SK-N-SH (cell line): ENCODE measurements around the gene DDX4. TPM values are rescaled to one million over a fixed set of nuclear protein-coding genes. Genes with fewer than 3 reads are reported as not detected.

Experiments
- CTCF ChIA-PET: fragments of 300-600, 350-600 bp; formaldehyde crosslinking; extraction: SDS; loops from one replicate; lab custom pipeline; 2021; lab: Yijun Ruan, JAX
- POLR2A ChIA-PET: fragments of 350-600 bp; sonication (Branson Sonifier 250); formaldehyde crosslinking; extraction: SDS; loops from one replicate; lab custom pipeline; 2020; ENCODE audit warnings: antibody characterized with exemption, inconsistent platforms; lab: Yijun Ruan, JAX
- DNase-seq: peaks from one replicate; pipeline ENCODE4 v3.0.0; 2012
- H2AFZ ChIP-seq: fragments of 200-600 bp; sonication (generic); 2 replicates; pipeline ENCODE4 v1.8.1; 2016; ENCODE audit warnings: antibody characterized with exemption, mild to moderate bottlenecking, low read depth
- H3F3A ChIP-seq: fragments of 200-600 bp; sonication (generic); replicated peaks from 2 replicates; pipeline ENCODE3; 2016; ENCODE audit warnings: antibody characterized with exemption, mild to moderate bottlenecking; ENCODE audit not compliant: insufficient read depth
- H3K27ac ChIP-seq, 2 experiments: fragments of 200-500 bp in 1 of 2; fragments of 200-600 bp in 1 of 2; sonication (Bioruptor generic) in 1 of 2; sonication (generic), shearing (Covaris generic) in 1 of 2; 2 replicates each; pipeline versions ENCODE4 v1.5.1 to v1.6.1; 2014 to 2016; ENCODE audit warnings: low read depth in 2 of 2, inconsistent platforms in 1 of 2, low read length in 1 of 2, mild to moderate bottlenecking in 1 of 2, mixed read lengths in 1 of 2
- H3K27me3 ChIP-seq: fragments of 200-600 bp; sonication (generic), shearing (Covaris generic); 2 replicates; pipeline ENCODE4 v1.6.1; 2016; ENCODE audit warnings: mixed run types; ENCODE audit not compliant: insufficient read depth
- H3K36me3 ChIP-seq, 2 experiments: fragments of 200-500 bp in 1 of 2; fragments of 200-600 bp in 1 of 2; sonication (Bioruptor generic) in 1 of 2; sonication (generic) in 1 of 2; replicated peaks in 1 of 2; 2 replicates each; pipeline versions ENCODE3 to v1.5.1; 2014 to 2016; ENCODE audit warnings: low read length in 1 of 2, mild to moderate bottlenecking in 1 of 2; ENCODE audit not compliant: insufficient read depth in 2 of 2, control insufficient read depth in 1 of 2
- H3K4me1 ChIP-seq, 2 experiments: fragments of 200-500 bp in 1 of 2; fragments of 200-600 bp in 1 of 2; sonication (Bioruptor generic) in 1 of 2; sonication (generic), shearing (Covaris generic) in 1 of 2; 2 replicates each; pipeline versions ENCODE4 v1.5.1 to v1.6.1; 2014 to 2016; ENCODE audit warnings: low read depth in 1 of 2, low read length in 1 of 2, mixed run types in 1 of 2; ENCODE audit not compliant: insufficient read depth in 2 of 2, control insufficient read depth in 1 of 2
- H3K4me2 ChIP-seq: fragments of 200-600 bp; sonication (generic), shearing (Covaris generic); 2 replicates; pipeline ENCODE4 v1.6.1; 2017; ENCODE audit warnings: mixed run types
- H3K4me3 ChIP-seq, 2 experiments: fragments of 200-500 bp in 1 of 2; fragments of 200-600 bp in 1 of 2; sonication (Bioruptor generic) in 1 of 2; sonication (generic), shearing (Covaris generic) in 1 of 2; 2 replicates each; pipeline versions ENCODE4 v1.5.1 to v1.8.1; 2014 to 2016; ENCODE audit warnings: low read depth in 2 of 2, inconsistent platforms in 1 of 2, low read length in 1 of 2, mild to moderate bottlenecking in 1 of 2, mixed read lengths in 1 of 2, moderate library complexity in 1 of 2
- H3K79me2 ChIP-seq: fragments of 200-600 bp; sonication (generic); 2 replicates; pipeline ENCODE4 v1.8.1; 2017; ENCODE audit warnings: mild to moderate bottlenecking; ENCODE audit not compliant: insufficient read depth
- H3K9ac ChIP-seq: fragments of 200-600 bp; sonication (generic); 2 replicates; pipeline ENCODE4 v1.6.1; 2017; ENCODE audit warnings: mixed run types
- H3K9me2 ChIP-seq: fragments of 200-600 bp; sonication (generic); 2 replicates; pipeline ENCODE4 v1.6.1; 2017; ENCODE audit warnings: mixed run types
- H3K9me3 ChIP-seq: fragments of 200-600 bp; sonication (generic); 2 replicates; pipeline ENCODE4 v1.6.1; 2017; ENCODE audit warnings: mixed run types, mild to moderate bottlenecking, moderate library complexity
- H4K20me1 ChIP-seq: fragments of 200-600 bp; sonication (generic); 2 replicates; pipeline ENCODE4 v1.6.1; 2017; ENCODE audit warnings: mild to moderate bottlenecking, mixed run types; ENCODE audit not compliant: insufficient read depth
- CHD2 ChIP-seq: fragments of 150-350 bp; IDR thresholded peaks from 2 replicates; pipeline ENCODE4 v1.6.1; 2018; ENCODE audit warnings: low read length; ENCODE audit not compliant: partially characterized antibody
- EP300 ChIP-seq, 2 experiments: IDR thresholded peaks; 2 replicates each; pipeline versions ENCODE4 v1.4.0 to v1.6.1; 2012; ENCODE audit warnings: borderline replicate concordance in 1 of 2, low read depth in 1 of 2, low read length in 1 of 2
- JUND ChIP-seq: IDR thresholded peaks from 2 replicates; pipeline ENCODE4 v1.4.0; 2012
- MEF2A ChIP-seq: IDR thresholded peaks from 2 replicates; pipeline ENCODE4 v1.4.0; 2012; ENCODE audit warnings: low read depth, borderline replicate concordance
- MXI1 ChIP-seq: IDR thresholded peaks from 2 replicates; pipeline ENCODE4 v1.6.1; 2012; ENCODE audit warnings: mild to moderate bottlenecking, low read depth, low read length, improper control_type of control experiment
- NRF1 ChIP-seq: IDR thresholded peaks from 2 replicates; pipeline ENCODE4 v1.6.1; 2012; ENCODE audit warnings: low read depth, mild to moderate bottlenecking, low read length
- RFX5 ChIP-seq: IDR thresholded peaks from 2 replicates; pipeline ENCODE4 v1.6.1; 2012; ENCODE audit warnings: mild to moderate bottlenecking, improper control_type of control experiment, low read length
- RXRA ChIP-seq: IDR thresholded peaks from 2 replicates; pipeline ENCODE4 v1.4.0; 2012; ENCODE audit warnings: low read depth, mild to moderate bottlenecking, borderline replicate concordance
- TAF1 ChIP-seq: IDR thresholded peaks from 2 replicates; pipeline ENCODE4 v1.6.1; 2012; ENCODE audit warnings: low read depth, mild to moderate bottlenecking, low read length, moderate library complexity, borderline replicate concordance
- TCF12 ChIP-seq: IDR thresholded peaks from 2 replicates; pipeline ENCODE4 v1.4.0; 2012
- TEAD4 ChIP-seq: IDR thresholded peaks from 2 replicates; pipeline ENCODE4 v1.4.0; 2012; ENCODE audit warnings: mild to moderate bottlenecking, borderline replicate concordance; ENCODE audit not compliant: insufficient read depth
- WGBS: methylation state at CpG from one replicate; pipeline ENCODE4 v1.1.6; 2017; ENCODE audit warnings: low lambda C conversion rate; 5-methylcytosine and 5-hydroxymethylcytosine counted together
- polyA plus RNA-seq, 3 experiments: library from polyadenylated mRNA; depleted of rRNA; stranded (reverse); fragments of >200 nt; gene quantifications; 2 replicates each; pipeline ENCODE4 v1.2.3, GENCODE V29; 2012
- TF ChIP-seq, protein P1 (sequence below): IDR thresholded peaks from 2 replicates; pipeline ENCODE4 v1.4.0; 2012; ENCODE audit warnings: low read depth
- TF ChIP-seq, protein P2 (sequence below): IDR thresholded peaks from 2 replicates; pipeline ENCODE4 v1.6.1; 2012; ENCODE audit warnings: mild to moderate bottlenecking, low read depth, low read length, moderate library complexity
- TF ChIP-seq, protein P3 (sequence below): fragments of 200-600 bp; sonication (generic); IDR thresholded peaks from 2 replicates; pipeline ENCODE4 v1.6.1; 2017; ENCODE audit warnings: antibody characterized with exemption, mild to moderate bottlenecking, moderate library complexity
- TF ChIP-seq, protein P4 (sequence below): IDR thresholded peaks from 2 replicates; pipeline ENCODE4 v1.4.0; 2012; ENCODE audit warnings: low read depth, borderline replicate concordance

DDX4 gene
- polyA plus RNA-seq, 1 of the 3 experiments (the other 2 are of a cell fraction), result not detected

DNA sequence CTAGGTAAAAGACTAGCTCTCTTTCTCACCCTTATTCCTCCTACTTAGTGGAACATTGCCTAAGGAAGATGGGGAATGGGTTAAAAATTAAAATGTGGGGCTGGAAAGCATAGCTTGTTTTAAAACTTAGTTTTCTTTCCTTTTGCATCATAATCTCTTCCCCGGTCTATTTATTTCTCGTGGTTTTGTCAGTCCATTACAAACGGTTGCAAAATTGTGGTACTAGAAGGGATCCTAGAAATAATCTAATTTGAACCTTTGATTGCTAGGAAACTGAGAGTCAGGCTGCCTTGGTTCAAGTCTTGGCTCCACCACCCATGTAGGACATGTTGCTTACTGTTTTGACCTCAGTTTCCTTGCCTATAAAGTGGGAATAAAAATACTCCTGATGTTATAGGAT, 114.6 kb downstream of the DDX4 start:
- peaks cover 20% of the 10 kb centered on the region for H3F3A ChIP-seq
- no peak overlapping the region for H3K27ac ChIP-seq
- WGBS, result 67% methylated on average over 3 of the region's 3 CpGs
- H4K20me1 ChIP-seq, result no peaks in the 10 kb centered on the region
- H3K4me3 ChIP-seq, result no peak overlapping the region
- no peaks in the 10 kb centered on the region for H3K9me3 ChIP-seq
- no peak overlapping the region for H2AFZ ChIP-seq
- no peaks in the 10 kb centered on the region for H3K79me2 ChIP-seq
- CTCF ChIA-PET, result interaction anchor here (0.7 to 1.5 kb wide), 2 partner anchors 83 to 371 kb away, joined by 3 to 5 read pairs; no protein-coding TSS in a partner anchor
- H3K9ac ChIP-seq, result no peak overlapping the region
- POLR2A ChIA-PET, result no interaction called here
- H3K9me2 ChIP-seq, result no peaks in the 10 kb centered on the region
- H3K36me3 ChIP-seq, result no peaks in the 10 kb centered on the region
- TF ChIP-seq TEAD4 (no peak), MXI1 (no peak), RXRA (no peak), TCF12 (no peak), MEF2A (no peak), CHD2 (no peak), NRF1 (no peak), JUND (no peak)
- TF ChIP-seq, protein P1, sequence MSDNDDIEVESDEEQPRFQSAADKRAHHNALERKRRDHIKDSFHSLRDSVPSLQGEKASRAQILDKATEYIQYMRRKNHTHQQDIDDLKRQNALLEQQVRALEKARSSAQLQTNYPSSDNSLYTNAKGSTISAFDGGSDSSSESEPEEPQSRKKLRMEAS, result no peak
- TF ChIP-seq, protein P2, sequence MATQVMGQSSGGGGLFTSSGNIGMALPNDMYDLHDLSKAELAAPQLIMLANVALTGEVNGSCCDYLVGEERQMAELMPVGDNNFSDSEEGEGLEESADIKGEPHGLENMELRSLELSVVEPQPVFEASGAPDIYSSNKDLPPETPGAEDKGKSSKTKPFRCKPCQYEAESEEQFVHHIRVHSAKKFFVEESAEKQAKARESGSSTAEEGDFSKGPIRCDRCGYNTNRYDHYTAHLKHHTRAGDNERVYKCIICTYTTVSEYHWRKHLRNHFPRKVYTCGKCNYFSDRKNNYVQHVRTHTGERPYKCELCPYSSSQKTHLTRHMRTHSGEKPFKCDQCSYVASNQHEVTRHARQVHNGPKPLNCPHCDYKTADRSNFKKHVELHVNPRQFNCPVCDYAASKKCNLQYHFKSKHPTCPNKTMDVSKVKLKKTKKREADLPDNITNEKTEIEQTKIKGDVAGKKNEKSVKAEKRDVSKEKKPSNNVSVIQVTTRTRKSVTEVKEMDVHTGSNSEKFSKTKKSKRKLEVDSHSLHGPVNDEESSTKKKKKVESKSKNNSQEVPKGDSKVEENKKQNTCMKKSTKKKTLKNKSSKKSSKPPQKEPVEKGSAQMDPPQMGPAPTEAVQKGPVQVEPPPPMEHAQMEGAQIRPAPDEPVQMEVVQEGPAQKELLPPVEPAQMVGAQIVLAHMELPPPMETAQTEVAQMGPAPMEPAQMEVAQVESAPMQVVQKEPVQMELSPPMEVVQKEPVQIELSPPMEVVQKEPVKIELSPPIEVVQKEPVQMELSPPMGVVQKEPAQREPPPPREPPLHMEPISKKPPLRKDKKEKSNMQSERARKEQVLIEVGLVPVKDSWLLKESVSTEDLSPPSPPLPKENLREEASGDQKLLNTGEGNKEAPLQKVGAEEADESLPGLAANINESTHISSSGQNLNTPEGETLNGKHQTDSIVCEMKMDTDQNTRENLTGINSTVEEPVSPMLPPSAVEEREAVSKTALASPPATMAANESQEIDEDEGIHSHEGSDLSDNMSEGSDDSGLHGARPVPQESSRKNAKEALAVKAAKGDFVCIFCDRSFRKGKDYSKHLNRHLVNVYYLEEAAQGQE, result no peak
- TF ChIP-seq, protein P3, sequence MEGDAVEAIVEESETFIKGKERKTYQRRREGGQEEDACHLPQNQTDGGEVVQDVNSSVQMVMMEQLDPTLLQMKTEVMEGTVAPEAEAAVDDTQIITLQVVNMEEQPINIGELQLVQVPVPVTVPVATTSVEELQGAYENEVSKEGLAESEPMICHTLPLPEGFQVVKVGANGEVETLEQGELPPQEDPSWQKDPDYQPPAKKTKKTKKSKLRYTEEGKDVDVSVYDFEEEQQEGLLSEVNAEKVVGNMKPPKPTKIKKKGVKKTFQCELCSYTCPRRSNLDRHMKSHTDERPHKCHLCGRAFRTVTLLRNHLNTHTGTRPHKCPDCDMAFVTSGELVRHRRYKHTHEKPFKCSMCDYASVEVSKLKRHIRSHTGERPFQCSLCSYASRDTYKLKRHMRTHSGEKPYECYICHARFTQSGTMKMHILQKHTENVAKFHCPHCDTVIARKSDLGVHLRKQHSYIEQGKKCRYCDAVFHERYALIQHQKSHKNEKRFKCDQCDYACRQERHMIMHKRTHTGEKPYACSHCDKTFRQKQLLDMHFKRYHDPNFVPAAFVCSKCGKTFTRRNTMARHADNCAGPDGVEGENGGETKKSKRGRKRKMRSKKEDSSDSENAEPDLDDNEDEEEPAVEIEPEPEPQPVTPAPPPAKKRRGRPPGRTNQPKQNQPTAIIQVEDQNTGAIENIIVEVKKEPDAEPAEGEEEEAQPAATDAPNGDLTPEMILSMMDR, result no peak
- no peak for DNase-seq
- peaks cover 0 to 6% of the 10 kb centered on the region in 2 experiments; a peak in 2 of 4 replicates for H3K4me1 ChIP-seq
- no peaks in the 10 kb centered on the region for H3K27me3 ChIP-seq
- H3K4me2 ChIP-seq, result no peak overlapping the region

DNA sequence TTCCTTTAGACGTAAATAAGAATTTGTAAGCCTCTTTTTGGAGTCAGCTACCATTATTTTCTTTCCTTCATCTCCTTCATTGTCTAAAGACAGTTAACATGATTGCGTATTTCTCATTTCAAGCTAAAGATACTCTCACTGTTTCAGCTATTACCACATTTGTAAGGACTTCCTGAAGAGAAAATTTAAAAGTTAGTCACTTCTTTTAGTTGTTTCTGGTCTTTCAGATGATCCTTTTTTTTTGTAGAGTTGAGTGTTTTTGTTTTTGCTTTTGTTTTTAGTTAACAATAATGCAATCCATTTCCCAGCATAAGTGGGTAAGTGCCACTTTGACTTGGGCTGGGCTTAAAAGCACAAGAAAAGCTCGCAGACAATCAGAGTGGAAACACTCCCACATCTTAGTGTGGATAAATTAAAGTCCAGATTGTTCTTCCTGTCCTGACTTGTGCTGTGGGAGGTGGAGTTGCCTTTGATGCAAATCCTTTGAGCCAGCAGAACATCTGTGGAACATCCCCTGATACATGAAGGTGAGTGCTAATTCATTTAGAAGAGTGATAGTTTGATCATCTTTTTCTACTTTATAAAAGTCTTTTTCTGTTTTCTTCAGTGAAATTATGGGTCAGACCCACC, 115.3 kb downstream of the DDX4 start:
- Histone ChIP-seq H3F3A (peaks cover 16% of the 10 kb centered on the region), H3K9ac (no peak overlapping the region), H3K27me3 (no peaks in the 10 kb centered on the region), H4K20me1 (no peaks in the 10 kb centered on the region), H3K4me2 (no peak overlapping the region), H3K27ac (no peak overlapping the region), H3K4me1 (peaks cover 0 to 6% of the 10 kb centered on the region in 2 experiments; a peak in 2 of 4 replicates), H2AFZ (no peak overlapping the region; the same call in 1 of the 2 replicates), H3K79me2 (no peaks in the 10 kb centered on the region), H3K36me3 (no peaks in the 10 kb centered on the region), H3K9me3 (no peaks in the 10 kb centered on the region), H3K4me3 (no peak overlapping the region), H3K9me2 (no peaks in the 10 kb centered on the region)
- CTCF ChIA-PET, result interaction anchor here (0.7 kb wide), 1 partner anchor 372 kb away, joined by 3 read pairs; no protein-coding TSS in a partner anchor
- WGBS, result 90% methylated on average over 3 of the region's 3 CpGs
- no peak for DNase-seq
- POLR2A ChIA-PET, result no interaction called here
- TF ChIP-seq, protein P2, result no peak
- TF ChIP-seq EP300 (IDR thresholded peaks at IDR 0.05; ENCODE audit: borderline replicate concordance in 1 of 2, low read depth in 1 of 2, low read length in 1 of 2), result no peak
- TF ChIP-seq, protein P1, result no peak
- TF ChIP-seq TAF1, result no peak
- no peak for TF ChIP-seq JUND
- no peak for TF ChIP-seq RFX5
- TF ChIP-seq, protein P4, sequence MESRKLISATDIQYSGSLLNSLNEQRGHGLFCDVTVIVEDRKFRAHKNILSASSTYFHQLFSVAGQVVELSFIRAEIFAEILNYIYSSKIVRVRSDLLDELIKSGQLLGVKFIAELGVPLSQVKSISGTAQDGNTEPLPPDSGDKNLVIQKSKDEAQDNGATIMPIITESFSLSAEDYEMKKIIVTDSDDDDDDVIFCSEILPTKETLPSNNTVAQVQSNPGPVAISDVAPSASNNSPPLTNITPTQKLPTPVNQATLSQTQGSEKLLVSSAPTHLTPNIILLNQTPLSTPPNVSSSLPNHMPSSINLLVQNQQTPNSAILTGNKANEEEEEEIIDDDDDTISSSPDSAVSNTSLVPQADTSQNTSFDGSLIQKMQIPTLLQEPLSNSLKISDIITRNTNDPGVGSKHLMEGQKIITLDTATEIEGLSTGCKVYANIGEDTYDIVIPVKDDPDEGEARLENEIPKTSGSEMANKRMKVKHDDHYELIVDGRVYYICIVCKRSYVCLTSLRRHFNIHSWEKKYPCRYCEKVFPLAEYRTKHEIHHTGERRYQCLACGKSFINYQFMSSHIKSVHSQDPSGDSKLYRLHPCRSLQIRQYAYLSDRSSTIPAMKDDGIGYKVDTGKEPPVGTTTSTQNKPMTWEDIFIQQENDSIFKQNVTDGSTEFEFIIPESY, result no peak
